Activated CD4-positive, CD25-positive, alpha-beta regulatory T cell treated with anti-CD3 and anti-CD28 coated beads, Interleukin-2, amount 50 U/mL, for 72 hours (primary cell): ENCODE results near the gene OSBP2.
A peak's percentile ranks its signal among the peaks of the same experiment; 100 is the strongest.
"Not testable (repeated sequence)": the region's sequence is repeated elsewhere in the genome, so short reads cannot be mapped to it uniquely, and the experiment has no call there.

Experiments used
- DNase-seq: peaks from one replicate; pipeline ENCODE4 v3.0.0; 2021

Gene OSBP2

GRCh38 chr22:30770716-30771115 lies 76.0 kb downstream of the OSBP2 start:
- no peak for DNase-seq

GRCh38 chr22:30773919-30774318 lies 79.2 kb downstream of the OSBP2 start:
- DNase-seq, result no peak

GRCh38 chr22:30774566-30774965 lies 79.9 kb downstream of the OSBP2 start:
- no peak for DNase-seq

- DNase-seq, result no peak
These were observed 81.8 kb downstream of the OSBP2 start for GRCh38 chr22:30776476-30776875.

- DNase-seq, result not testable (repeated sequence)
These were observed 82.5 kb downstream of the OSBP2 start for GRCh38 chr22:30777146-30777545.

- DNase-seq, result no peak
These were observed 82.9 kb downstream of the OSBP2 start for GRCh38 chr22:30777587-30777986.

- no peak for DNase-seq
These were observed 83.6 kb downstream of the OSBP2 start for GRCh38 chr22:30778261-30778660.

GRCh38 chr22:30780026-30780425 lies 85.4 kb downstream of the OSBP2 start:
- no peak for DNase-seq

- DNase-seq, result no peak
These were observed 86.7 kb downstream of the OSBP2 start for GRCh38 chr22:30781271-30781875.

GRCh38 chr22:30782613-30783012 lies 87.9 kb downstream of the OSBP2 start:
- DNase-seq, result no peak

GRCh38 chr22:30783021-30783420 lies 88.3 kb downstream of the OSBP2 start:
- no peak for DNase-seq

GRCh38 chr22:30785527-30785926 lies 90.9 kb downstream of the OSBP2 start:
- no peak for DNase-seq

- no peak for DNase-seq
These were observed 95.7 kb downstream of the OSBP2 start for GRCh38 chr22:30790366-30790765.

GRCh38 chr22:30792456-30792855 lies 97.8 kb downstream of the OSBP2 start:
- no peak for DNase-seq

GRCh38 chr22:30795118-30795517 lies 100.4 kb downstream of the OSBP2 start:
- no peak for DNase-seq

GRCh38 chr22:30801695-30802094 lies 107.0 kb downstream of the OSBP2 start:
- no peak for DNase-seq

- peak; percentile 64 for DNase-seq
These were observed 107.8 kb downstream of the OSBP2 start for GRCh38 chr22:30802202-30803166.

GRCh38 chr22:30803679-30804078 lies 109.0 kb downstream of the OSBP2 start:
- no peak for DNase-seq

GRCh38 chr22:30804626-30805025 lies 110.0 kb downstream of the OSBP2 start:
- DNase-seq, result no peak

- DNase-seq, result no peak
These were observed 111.8 kb downstream of the OSBP2 start for GRCh38 chr22:30806391-30806861.

- DNase-seq, result no peak
These were observed 114.4 kb downstream of the OSBP2 start for GRCh38 chr22:30809086-30809485.

GRCh38 chr22:30810105-30810504 lies 115.4 kb downstream of the OSBP2 start:
- no peak for DNase-seq

GRCh38 chr22:30813936-30814335 lies 119.3 kb downstream of the OSBP2 start:
- DNase-seq, result no peak

GRCh38 chr22:30816413-30816812 lies 121.7 kb downstream of the OSBP2 start:
- no peak for DNase-seq
